ENCODE results near the gene WDPCP.
"Not testable (repeated sequence)": the region's sequence is repeated elsewhere in the genome, so short reads cannot be mapped to it uniquely, and the experiment has no call there.

WDPCP gene

DNA sequence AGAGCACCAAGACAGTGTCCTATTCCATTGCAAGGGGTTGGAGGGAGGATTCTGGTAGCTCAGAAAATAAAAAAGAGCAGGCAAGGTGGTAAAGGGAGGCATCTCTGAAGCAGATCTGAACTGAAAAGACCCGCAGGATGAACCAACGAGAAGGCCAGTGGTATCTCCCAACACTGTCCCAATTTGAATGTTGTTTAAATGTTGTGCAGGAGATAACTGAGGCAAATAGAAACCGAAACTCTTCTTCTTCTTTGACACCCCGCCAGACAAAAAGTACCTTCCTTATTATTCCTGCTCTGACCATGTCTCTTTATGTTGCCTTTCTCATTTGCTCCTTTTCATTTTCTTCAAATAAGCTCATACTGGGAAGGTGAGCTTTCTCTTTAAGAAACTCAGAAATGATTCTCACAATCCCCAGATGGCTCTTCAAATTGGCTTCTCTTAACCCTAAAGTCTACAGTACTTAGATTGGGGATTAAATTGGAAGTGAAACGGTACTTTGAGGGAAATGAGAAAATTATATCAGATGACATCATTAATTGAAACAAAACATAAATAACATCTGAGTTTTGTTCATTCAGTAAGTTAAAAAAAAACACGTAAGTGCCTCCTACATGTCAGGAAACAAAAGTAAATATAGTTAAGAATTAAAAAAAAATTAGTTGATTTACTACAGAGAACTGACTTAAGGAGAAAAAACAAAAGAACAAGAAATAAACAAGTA, 143.6 kb downstream of the WDPCP start:
- peak; percentile 26 for DNase-seq

DNA sequence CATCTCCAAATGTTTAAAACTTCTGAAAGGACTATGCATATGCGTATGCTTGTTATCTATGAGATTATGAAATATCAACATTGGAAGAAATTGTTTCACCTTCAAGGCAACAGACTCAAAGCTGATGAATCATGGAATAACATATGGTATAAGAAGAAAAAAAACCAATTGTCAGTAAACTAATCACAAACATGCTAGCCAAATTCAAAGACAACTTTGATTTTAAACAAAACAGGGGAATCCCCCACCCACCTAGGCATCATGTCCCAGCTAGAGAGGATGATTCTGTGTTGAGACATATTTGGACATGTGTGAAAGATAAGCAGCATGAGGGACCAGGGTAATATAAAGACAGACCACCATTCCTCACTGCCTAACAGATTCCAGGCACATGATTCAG, 147.7 kb downstream of the WDPCP start:
- no peak for DNase-seq

DNA sequence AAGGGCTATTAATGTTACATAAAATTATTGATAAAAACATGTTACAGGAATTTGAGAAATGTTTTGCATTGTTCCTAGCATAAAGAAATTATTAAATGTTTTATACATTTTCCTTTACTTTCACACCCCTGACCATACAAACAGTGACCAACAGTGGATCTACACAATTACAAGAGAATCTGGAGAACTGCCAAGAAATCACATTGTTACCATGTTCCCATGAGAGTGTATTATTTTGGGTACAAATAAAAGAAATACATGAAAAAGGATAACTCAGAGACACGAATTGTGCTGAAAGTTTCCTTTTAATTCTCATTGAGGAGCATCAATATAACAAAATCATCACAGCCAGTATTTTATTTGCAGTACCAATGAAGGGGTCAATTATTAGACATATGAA, 150.1 kb downstream of the WDPCP start:
- no peak for DNase-seq

DNA sequence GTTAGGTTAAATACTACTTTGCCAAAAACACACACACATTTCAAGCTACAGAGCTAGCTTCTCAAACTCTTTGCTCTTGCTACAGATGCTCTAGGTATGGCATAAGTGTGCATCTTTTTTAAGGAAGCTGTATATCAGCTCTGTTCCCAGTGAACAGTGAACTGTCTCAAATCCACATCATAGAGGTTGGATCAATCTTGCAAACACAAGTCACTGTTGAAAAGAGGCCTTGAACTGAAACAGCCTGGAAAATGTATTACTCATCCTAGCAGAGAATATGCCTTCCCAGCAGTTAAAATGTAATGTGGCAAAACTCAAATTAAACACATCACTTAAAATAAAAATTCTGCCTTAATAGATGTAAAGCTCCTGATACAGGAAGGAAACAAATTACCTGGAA, 151.8 kb downstream of the WDPCP start:
- no peak for DNase-seq

DNA sequence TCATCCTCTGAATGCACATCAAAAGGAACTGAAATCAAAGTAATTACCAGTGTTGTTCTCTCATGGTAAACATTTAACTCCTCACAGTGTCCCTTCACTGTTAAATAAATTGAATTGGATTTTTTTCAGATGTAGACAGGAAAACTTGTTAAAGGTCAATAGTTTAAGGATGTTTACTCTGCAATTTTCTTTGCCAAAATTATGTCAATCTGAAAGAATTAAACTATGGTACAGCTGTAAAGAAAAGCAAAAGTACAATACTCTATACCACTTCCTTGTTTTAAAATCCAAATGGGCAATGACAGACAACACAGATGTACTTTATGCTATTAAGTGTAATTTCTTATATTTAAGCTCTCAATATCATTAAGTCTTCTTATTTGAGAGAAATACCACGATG, 153.2 kb downstream of the WDPCP start:
- DNase-seq, result no peak

DNA sequence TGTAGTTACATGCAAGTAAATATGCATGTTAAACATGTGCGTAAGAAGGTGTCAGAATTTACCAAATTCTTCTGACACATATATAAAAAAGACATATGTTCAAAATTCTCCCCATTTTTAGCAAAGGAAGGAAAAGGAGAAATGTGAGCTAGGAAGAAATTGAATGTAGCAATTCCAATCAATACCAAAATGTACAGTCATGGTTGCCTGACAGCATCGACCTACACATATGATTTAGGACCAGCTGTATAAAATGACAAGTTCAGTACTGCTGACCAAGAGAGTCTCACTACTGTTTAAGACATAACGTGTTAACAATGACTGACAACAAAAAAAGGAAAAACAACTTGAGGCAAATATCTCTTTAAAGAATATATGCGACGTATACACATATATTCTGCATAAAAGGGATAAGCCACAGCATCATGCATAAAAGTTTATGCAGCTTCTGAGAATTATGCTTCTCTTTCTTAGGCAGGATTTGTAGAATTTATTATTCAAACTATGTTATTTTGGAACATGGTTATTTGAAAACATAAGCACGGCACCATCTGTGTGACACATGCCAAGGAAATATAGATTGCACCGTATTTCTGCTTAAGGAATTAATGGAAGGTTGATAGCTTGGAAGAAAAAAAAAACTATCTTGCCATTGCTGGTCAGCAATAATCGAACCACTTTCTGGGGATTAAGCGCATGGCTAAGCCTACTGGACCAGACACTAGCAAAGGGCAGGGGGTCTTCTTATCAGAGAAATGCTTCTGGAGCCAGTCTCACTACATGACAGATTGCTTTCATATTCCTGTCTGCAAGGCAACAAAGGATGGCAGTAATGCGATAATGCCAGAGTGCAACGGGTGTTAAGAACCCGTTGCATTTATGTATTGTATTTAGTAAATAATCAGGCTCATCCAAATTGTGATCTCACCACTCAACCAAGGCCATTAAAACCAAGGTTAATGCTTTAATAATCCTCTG, 154.0 kb downstream of the WDPCP start:
- DNase-seq, result no peak

DNA sequence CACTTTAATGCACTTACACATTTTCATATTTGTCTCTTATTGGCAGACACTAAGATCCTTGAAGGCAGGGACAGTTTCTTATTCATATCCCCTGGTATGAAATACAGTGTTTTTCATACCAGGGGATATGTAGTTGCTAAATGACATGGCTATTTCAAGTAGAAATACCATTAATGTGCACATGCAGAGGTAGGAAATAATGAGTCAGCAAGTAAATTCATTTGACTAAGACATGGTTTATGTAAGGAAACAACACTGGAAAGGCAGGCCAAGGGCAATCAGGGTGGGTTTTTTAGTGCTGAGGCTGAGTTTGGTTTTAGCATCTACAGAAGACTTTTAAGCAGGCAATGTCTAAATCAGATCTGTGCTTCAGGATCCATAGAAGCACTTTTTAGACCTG, 155.9 kb downstream of the WDPCP start:
- peak; percentile 3 for DNase-seq

DNA sequence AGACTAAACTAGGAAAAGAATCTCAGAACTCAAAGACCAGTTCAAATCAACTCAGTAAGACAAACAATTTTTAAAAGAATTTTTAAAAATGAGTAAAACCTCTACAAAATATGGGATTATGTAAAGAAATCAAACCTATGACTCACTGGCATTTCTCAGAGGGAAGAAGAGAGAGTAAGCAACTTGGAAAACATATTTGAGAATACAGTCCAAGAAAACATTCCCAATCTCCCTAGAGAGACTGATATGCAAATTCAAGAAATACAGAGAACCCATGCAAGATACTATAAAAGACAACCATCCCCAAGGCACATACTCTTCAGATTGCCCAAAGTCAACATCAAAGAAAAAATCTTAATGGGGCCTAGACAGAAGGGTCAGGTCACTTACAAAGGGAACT, 162.7 kb downstream of the WDPCP start:
- no peak for DNase-seq

DNA sequence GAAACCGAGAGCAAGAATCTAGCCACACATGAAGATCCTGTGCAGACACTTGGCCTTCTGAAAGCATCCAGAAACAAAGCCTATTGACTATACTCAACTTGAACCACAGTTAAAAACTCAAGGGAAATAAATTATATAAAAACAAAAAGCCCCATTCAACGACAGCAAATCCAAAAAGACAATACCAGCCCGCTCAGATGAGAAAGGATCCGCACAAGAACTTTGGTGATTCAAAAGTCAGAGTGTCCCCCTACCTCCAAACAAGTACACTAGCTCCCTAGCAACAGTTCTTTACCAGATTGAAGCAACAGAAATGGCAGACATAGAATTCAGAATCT, 163.2 kb downstream of the WDPCP start:
- no peak for DNase-seq

DNA sequence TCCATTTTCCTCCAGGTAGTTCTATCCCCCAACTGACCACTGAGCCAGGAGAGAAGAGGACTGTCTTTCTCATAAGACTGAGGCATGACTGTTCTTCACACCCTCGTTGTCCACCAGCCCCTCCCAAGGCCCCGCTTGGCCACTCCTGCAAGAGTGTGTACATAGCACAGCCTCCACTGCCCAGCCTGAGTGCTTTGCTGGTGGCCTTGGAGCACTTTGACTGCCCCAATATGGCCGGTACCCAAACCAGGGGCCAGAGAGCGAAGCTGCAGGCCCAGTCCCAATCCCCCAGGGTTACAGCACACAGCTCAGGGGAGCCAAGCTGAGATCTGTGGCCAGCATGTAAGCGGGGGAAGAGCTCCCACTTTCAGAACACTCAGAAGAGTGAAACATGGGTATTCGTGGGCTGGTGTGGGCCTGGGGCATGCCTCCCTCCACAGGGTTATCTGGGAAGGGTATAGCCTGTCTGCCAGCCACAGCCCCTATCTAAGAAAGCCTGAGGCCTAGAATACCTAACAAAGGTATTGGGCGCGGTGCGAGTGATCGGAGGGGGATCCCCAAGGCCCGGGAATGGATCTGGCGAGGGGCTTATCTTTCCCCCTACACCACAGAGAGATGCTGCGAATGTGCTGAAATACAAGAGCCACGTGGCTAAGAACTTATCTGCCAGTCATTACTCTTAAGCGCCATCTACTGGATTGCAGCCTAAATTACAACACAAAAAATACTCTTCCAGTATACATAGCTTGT, 163.8 kb downstream of the WDPCP start:
- peak; percentile 73 for DNase-seq

DNA sequence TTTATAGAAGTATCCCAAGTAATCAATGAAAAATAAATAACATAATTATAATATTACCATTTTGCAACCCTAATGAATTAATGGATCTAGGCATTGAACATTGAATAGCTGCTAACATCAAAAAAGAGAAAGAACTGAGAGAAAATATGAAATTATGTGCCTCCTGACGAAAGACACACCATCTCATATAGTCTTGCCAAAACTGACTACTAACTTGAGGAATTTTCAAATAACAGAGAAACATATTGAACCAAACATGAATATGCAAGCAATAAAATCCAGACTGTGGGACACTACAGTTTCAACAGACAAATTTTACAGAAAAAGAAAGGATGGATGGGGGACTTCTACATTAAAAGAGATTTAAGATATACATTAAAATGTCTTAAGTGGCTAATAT, 165.7 kb downstream of the WDPCP start:
- DNase-seq, result no peak

DNA sequence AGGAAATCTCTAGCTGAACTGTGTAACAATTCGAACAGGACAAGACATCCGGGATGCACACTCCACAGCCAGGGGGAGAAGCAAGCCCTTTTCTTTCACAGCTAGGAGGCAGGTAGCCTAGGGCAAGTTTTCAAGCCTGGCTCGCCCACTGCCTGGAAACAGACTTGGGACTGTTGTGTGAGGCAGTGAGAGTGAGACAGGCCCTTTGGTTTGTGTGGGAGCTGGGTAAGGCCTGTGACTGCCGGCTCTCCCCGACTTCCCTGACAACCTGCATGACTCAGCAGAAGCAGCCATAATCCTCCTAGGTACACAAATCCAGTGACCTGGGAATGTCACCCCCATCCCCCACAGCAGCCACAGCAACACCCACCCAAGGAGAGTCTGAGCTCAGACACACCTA, 179.7 kb downstream of the WDPCP start:
- DNase-seq, result no peak

DNA sequence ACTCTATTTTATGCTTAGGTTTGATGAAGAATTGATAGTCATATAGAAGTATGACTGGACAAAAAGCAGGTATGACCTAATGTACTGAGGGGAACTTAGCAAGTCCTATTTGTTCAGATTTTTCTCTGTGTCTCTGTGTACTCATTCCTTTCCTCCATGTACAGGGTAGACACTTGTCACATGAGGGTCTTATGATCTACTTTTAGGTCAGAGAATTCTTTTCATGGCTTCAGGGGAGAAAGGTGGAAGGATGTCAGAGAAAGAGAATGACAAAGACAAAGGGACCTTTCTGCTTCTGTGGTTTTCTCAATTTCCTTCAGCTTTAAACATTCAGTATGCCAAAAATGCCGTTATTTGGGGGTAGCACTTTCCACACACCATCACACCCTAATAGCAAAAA, 181.6 kb downstream of the WDPCP start:
- no peak for DNase-seq

DNA sequence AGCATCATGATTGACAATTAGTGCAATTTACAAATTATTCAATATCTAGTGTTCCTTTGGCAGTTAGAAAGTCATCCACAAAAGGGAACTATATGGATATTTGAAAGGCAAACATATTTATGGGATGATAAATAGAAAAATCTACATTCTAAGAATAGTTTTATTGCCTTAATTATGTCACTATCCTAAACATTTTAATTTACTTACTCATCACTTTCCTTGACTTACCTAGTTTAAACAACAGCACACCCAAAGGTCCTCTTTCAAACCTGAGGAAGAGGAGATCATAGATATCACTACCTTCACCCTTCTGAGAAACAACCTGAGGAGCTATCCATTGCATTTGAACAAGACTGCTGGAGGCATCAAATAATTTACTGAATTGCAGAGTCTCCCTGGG, 184.5 kb downstream of the WDPCP start:
- no peak for DNase-seq

DNA sequence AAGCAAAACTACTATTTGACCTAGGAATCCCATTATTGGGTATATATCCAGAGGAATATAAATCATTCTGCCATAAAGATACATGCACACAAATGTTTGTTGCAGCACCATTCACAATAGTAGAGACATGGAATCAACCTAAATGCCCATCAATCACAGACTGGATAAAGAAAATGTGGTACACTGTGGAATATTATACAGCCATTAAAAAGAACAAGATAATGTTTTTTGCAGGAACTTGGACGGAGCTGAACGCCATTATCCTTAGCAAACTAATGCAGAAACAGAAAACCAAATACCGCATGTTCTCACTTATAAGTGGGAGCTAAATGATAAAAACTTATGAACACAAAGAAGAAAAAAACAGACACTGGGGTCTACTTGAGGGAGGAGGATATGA, 185.4 kb downstream of the WDPCP start:
- not testable (repeated sequence) for DNase-seq

DNA sequence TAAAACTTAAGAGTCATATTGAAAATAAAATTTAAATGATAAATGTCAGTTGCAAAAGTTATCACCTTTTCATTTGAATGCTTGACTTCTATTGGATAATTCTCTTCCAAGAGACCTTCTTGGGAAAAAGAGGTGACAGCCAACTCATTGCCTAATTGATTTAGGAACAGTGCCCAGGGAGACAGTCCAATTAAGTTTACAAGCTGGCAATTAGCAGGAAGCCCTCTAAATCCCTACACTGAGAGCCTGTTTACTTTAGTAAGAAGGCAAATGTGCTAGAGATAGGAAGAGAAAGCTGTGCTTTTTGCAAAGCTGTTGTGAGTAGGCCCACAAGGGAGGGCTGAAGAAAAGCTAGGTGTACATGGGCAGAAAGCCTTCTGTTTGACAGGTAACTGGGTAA, 189.1 kb downstream of the WDPCP start:
- no peak for DNase-seq

DNA sequence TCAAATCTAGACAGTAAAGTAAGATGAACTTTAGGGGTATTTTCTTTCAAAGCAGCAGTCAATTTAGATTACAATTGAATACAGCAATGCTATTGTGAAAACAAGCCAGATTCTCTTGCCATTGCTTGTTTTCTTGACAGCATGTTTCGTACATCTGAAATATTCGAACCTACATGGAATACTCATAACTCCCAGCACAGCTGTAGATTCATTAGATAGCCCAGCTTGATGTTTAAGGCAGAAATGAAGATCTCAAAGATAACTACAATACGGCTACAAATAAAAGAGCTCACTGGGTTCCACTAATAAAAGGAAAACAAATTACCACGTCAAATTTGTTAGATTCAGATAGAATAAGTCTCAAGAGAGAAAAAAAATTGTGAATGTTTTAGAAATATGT, 208.8 kb downstream of the WDPCP start:
- no peak for DNase-seq

DNA sequence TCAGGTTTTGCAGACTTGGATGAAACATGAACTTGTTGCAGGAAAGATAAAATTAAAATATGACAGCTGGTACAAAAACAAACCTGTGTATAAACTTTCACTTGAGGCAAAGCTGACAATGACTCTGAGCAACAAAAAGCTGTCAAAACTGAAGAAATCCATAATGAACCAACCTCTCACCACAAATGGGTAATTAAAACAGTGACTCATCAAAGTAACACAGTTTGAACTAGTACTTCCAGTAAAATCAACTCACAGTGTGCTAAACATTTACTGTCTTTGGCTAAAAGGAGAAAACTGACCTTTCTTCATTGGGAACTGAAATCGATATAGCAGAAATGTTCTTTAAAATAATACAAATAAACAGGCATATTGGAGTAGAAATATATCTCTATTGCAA, 209.7 kb downstream of the WDPCP start:
- DNase-seq, result peak; percentile 1

DNA sequence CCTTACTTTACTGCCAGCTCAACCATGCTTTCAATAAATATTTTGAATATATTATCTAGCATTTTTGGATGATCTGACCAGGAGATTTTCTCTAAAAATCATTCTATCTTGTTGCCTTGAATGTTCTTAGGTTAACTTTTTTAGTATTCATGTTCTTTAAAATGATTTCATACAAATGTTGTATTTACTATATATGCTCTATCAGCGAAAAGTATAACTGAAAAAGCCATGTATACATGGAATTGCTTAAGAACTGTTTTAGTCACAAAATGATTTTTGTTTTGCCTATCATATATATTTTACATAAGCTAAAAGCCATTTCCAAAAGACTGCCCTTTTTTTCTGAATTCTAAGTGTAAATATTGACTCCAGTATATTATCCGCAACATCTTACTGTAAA, 213.9 kb downstream of the WDPCP start:
- DNase-seq, result no peak

DNA sequence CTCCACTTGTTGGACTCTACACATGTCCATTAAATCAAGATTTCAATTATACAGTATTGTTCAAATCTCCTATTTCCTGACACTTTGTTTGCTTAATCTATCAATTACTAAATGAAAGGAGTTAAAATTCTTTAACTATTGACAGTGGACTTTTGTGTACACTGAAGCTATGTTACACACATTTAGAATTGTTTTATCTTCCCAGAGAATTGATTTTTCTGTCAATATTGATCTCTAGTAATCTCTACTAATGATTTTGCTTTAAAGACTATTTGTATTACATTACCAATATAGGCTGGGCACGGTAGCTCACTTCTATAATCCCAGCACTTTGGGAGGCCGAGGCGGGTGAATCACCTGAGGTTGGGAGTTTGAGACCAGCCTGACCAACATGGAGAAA, 215.7 kb downstream of the WDPCP start:
- DNase-seq, result no peak

DNA sequence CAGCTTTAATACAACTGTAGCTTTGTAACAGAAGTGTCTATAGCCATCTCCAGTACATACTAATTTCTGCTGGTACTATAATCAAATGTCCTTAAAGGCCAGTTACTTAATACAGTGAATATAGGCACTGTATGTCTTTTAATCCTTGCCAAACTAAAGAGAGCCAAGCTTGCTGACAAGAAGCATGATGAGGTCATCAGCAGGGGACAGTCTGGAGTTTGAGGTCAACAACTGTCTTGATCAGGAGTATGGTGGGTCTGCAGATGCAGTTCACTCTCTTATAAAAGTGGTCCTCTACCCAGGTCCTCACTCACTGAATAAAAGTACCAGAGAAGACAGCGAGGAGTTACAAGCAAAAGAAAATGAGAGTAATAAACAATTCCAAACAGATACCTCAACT, 219.1 kb downstream of the WDPCP start:
- DNase-seq, result no peak

DNA sequence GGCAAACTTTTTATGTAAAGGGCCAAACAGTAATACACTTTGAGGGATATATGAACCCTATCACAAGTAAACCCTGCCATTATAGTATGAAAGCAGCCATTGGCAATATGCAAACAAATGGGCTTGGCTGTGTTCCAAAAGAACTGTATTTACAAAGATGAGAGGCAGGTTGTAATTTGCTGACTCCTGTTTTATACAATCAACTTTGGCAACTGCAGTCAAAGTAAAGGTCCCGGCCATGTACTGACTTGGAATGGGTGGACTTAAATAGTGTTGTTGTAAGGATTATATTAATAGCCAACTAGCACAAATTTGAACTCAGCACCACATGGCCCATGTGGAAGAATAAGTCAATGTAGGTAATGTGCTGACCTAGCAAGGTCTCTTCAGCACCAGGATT, 223.4 kb downstream of the WDPCP start:
- no peak for DNase-seq

DNA sequence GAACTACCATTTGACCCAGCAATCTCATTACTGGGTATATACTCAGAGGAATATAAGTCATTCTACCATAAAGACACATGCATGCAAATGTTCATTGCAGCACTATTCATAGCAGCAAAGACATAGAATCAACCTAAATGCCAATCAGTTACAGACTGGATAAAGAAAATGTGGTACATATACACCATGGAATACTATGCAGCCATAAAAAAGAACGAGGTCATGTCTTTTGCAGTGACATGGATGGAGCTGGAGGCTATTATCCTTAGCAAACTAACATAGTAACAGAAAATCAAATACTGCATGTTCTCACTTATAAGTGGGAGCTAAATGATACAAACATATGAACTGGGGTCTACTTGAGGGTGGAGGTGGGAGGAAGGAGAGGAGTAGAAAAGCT, 230.6 kb downstream of the WDPCP start:
- not testable (repeated sequence) for DNase-seq

DNA sequence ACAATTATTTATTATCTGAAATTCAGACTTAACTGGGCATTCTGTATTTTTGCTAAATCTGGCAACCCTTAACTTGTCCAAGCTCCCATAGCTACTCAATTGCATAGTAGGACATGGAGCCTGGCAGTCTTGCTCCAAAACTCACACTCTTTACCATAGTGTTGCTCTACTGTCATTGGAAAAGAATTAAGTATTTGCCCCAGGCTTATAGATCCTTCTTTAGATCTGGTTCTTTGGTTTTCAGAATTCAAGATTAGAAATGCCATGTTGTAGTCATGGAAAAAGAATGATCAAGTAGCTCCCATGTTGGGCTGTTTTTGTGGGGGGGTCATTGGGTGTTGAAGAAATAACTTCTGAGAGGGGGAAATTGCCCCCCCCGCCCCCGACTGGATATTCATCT, 240.9 kb downstream of the WDPCP start:
- DNase-seq, result no peak
